NCI-H1436 (cell line): ENCODE data around the gene ZNF438.

ENCODE experiments used
- DNase-seq: peaks from one replicate; lab custom pipeline; 2025; lab: John Stamatoyannopoulos, UW

Gene ZNF438

GRCh38 chr10:30846710-30847109 is 185.0 kb downstream of the ZNF438 start:
- DNase-seq: no peak

GRCh38 chr10:30842894-30843293 is 188.8 kb downstream of the ZNF438 start:
- no peak for DNase-seq

GRCh38 chr10:30842185-30842584 is 189.5 kb downstream of the ZNF438 start:
- DNase-seq: no peak

- DNase-seq: no peak
These were observed 191.1 kb downstream of the ZNF438 start for GRCh38 chr10:30840395-30841050.

- no peak for DNase-seq
These were observed 192.0 kb downstream of the ZNF438 start for GRCh38 chr10:30839652-30840051.

GRCh38 chr10:30836406-30836805 is 195.3 kb downstream of the ZNF438 start:
- DNase-seq: no peak

- DNase-seq: no peak
These were observed 196.5 kb downstream of the ZNF438 start for GRCh38 chr10:30835146-30835545.

GRCh38 chr10:30834651-30835050 is 197.0 kb downstream of the ZNF438 start:
- DNase-seq: no peak

GRCh38 chr10:30834153-30834552 is 197.5 kb downstream of the ZNF438 start:
- DNase-seq: no peak

GRCh38 chr10:30833628-30833970 is 198.1 kb downstream of the ZNF438 start:
- no peak for DNase-seq

GRCh38 chr10:30832749-30833627 is 198.7 kb downstream of the ZNF438 start:
- DNase-seq: no peak

- no peak for DNase-seq
These were observed 199.5 kb downstream of the ZNF438 start for GRCh38 chr10:30832001-30832748.

GRCh38 chr10:30831426-30831825 is 200.2 kb downstream of the ZNF438 start:
- DNase-seq: no peak

GRCh38 chr10:30830315-30831230 is 201.1 kb downstream of the ZNF438 start:
- DNase-seq: no peak

- DNase-seq: no peak
These were observed 201.8 kb downstream of the ZNF438 start for GRCh38 chr10:30829901-30830300.

- DNase-seq: no peak
These were observed 203.0 kb downstream of the ZNF438 start for GRCh38 chr10:30828680-30829079.

- DNase-seq: no peak
These were observed 203.5 kb downstream of the ZNF438 start for GRCh38 chr10:30828164-30828563.

- DNase-seq: no peak
These were observed 204.0 kb downstream of the ZNF438 start for GRCh38 chr10:30827531-30828120.

GRCh38 chr10:30826679-30827078 is 205.0 kb downstream of the ZNF438 start:
- DNase-seq: no peak

- DNase-seq: no peak
These were observed 206.2 kb downstream of the ZNF438 start for GRCh38 chr10:30825495-30825894.

- no peak for DNase-seq
These were observed 206.6 kb downstream of the ZNF438 start for GRCh38 chr10:30825022-30825421.
